ENCODE measurements around the gene RELL2. TPM values are rescaled to one million over a fixed set of nuclear protein-coding genes. Genes with fewer than 3 reads are reported as not detected.

The RELL2 gene
- total and polyA plus RNA-seq, 10 donors: 8.7 to 26.2 (median 12.3) TPM

DNA sequence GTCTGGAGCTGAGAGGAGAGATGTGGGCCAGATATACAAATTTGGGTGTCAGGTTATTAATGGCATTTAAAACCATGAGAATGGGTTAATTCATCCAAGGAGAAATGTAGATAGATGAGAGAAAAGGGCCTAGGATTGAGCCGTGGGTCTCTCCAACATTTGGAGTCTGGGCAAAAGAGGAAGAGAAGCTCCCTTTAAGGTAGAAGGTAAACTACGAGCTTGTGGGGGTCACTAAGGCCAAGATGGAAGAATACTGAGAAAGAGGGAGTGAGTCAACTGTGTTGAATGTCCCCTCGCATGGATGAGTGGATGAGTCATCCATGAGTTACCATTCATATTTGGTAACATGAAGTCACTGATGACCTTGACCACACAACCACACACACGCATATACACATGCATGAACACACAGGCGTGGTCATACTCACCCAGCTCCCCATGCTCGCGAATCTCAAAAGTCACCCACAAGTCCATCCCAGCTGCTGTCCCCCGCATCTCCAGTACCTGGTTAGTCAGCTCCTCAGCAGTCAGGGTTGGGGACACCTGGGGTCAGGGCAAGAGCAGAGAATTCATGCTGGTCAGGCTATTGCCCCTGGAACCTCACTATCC is 21.2 kb downstream of the RELL2 start:
- peaks cover 0 to 87% (median 8%) of the 10 kb centered on the region in 6 donors for H3K36me3 ChIP-seq
- no peaks in the 10 kb centered on the region for H3K4me1 ChIP-seq
- 71 to 84% (median 75%) methylated on average over 8 of the region's 8 CpGs for WGBS, 5 donors
- TF ChIP-seq, protein P1, sequence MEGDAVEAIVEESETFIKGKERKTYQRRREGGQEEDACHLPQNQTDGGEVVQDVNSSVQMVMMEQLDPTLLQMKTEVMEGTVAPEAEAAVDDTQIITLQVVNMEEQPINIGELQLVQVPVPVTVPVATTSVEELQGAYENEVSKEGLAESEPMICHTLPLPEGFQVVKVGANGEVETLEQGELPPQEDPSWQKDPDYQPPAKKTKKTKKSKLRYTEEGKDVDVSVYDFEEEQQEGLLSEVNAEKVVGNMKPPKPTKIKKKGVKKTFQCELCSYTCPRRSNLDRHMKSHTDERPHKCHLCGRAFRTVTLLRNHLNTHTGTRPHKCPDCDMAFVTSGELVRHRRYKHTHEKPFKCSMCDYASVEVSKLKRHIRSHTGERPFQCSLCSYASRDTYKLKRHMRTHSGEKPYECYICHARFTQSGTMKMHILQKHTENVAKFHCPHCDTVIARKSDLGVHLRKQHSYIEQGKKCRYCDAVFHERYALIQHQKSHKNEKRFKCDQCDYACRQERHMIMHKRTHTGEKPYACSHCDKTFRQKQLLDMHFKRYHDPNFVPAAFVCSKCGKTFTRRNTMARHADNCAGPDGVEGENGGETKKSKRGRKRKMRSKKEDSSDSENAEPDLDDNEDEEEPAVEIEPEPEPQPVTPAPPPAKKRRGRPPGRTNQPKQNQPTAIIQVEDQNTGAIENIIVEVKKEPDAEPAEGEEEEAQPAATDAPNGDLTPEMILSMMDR (IDR thresholded peaks at IDR 0.05 in 8 of 11, conservative IDR thresholded peaks at IDR 0.05 in 3 of 11): no peak
- no peak for TF ChIP-seq POLR2A (IDR thresholded peaks at IDR 0.05)
- no peak for DNase-seq
- intact Hi-C loops (cut with DNase I; ENCODE audit: low total_unique reads): no loop called here
- H3K27ac ChIP-seq: no peak overlapping the region
- H3K4me3 ChIP-seq: no peak overlapping the region
- H3K27me3 ChIP-seq (replicated peaks in 1 of 7): no peaks in the 10 kb centered on the region
- H3K9me3 ChIP-seq: no peaks in the 10 kb centered on the region

DNA sequence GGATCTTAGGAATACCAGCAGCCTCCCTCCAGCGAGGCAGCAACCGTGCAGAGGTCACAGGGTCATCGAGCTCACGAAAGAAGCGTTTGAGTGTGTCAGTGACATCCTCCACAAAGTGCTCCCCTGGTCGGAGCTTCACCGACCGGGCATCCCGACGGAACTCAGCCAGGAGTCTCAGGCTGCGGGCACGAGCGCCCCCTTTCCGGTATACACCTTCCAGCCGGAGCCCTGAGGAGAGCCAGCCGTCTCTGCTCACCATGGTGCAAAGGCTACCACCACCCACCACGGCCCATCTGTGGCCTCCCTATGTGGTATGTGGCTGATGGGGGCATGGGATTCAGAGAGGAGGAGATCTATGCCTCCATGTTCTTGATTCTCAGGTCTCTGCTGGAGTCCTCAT is 25.2 kb downstream of the RELL2 start:
- Histone ChIP-seq H3K9me3 (no peaks in the 10 kb centered on the region), H3K27me3 (replicated peaks in 1 of 7) (no peaks in the 10 kb centered on the region), H3K27ac (no peak overlapping the region), H3K4me3 (no peak overlapping the region), H3K36me3 (peaks cover 0 to 78% (median 2%) of the 10 kb centered on the region in 6 donors), H3K4me1 (peaks cover 5 to 9% (median 7%) of the 10 kb centered on the region in 6 donors)
- WGBS, 5 donors: 88 to 96% (median 88%) methylated on average over 14 to 17 of the region's 17 CpGs
- no peak for DNase-seq
- TF ChIP-seq POLR2A (IDR thresholded peaks at IDR 0.05) (no peak), POLR2AphosphoS5 (IDR thresholded peaks at IDR 0.05) (no peak)
- TF ChIP-seq, protein P1 (IDR thresholded peaks at IDR 0.05 in 8 of 11, conservative IDR thresholded peaks at IDR 0.05 in 3 of 11): no peak
- intact Hi-C loops (cut with DNase I; ENCODE audit: low total_unique reads): no loop called here

DNA sequence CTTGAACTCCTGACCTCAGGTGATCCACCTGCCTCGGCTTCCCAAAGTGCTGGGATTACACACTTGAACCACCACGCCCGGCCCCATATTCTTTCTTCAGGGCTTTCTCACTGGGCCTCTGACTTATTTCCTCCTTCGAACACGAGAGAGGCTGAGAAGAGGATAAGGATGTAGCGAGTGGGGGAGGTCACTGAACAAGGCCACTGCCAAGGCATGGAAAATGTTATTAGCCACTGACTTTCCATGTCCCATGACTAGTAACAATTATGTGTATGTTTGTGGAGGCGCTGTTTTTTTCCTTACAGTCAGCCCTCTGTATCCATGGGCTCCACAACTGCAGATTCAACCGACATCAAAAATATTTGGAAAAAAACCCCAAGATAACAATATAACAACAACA is 26.7 kb downstream of the RELL2 start:
- no peak overlapping the region for H3K4me3 ChIP-seq
- intact Hi-C loops (cut with DNase I; ENCODE audit: low total_unique reads): no loop called here
- peaks cover 0 to 68% (median 2%) of the 10 kb centered on the region in 6 donors for H3K36me3 ChIP-seq
- no peak overlapping the region for H3K27ac ChIP-seq
- DNase-seq: peak; percentile 14
- TF ChIP-seq POLR2AphosphoS5 (IDR thresholded peaks at IDR 0.05) (no peak), POLR2A (IDR thresholded peaks at IDR 0.05) (no peak)
- TF ChIP-seq, protein P1 (IDR thresholded peaks at IDR 0.05 in 8 of 11, conservative IDR thresholded peaks at IDR 0.05 in 3 of 11): no peak
- H3K9me3 ChIP-seq: no peaks in the 10 kb centered on the region
- peaks cover 5 to 9% (median 7%) of the 10 kb centered on the region in 6 donors for H3K4me1 ChIP-seq
- H3K27me3 ChIP-seq (replicated peaks in 1 of 7): no peaks in the 10 kb centered on the region
- 74 to 88% (median 87%) methylated on average over 8 of the region's 8 CpGs for WGBS, 5 donors

DNA sequence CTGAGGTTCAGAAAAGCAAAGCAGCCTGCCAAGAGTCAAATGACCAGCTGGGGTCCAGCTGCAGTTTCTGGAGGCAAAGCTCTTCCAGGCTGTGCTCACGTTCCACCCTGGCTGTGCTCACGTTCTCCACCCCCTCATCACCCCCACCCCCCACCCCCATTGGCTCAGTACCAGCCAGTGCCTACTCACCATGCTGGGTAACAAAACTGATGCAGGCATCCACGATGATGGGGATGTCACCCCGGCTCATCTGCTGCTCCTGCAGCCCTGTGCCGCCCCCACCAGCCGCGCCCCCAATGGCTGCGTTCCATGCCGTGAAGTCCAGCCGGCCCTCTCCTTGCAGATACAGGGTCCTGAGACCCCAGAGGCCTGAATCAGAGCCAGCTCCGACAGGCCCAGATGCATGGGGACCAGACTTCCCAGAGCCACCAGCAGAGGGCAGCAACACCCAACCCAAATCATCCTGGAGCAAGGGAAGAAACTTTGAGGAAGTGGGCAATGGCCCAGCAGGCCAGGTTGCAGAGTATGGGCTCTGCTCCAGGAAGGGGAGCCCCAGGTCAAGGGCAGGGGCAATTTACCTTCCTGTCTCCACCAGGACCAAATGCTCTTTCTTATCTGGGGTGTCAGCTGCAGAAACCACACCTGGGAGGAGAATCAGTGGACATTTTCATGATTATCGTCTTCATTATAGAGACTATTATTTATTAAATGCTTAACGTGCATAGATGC is 28.1 kb downstream of the RELL2 start:
- peaks cover 5 to 9% (median 7%) of the 10 kb centered on the region in 6 donors for H3K4me1 ChIP-seq
- peak overlapping the region in 1 of 8 donors; percentile 48 for H3K27ac ChIP-seq
- intact Hi-C loops (cut with DNase I; ENCODE audit: low total_unique reads): no loop called here
- TF ChIP-seq, protein P1 (IDR thresholded peaks at IDR 0.05 in 8 of 11, conservative IDR thresholded peaks at IDR 0.05 in 3 of 11): peak; percentile 86 to 95 (median 93)
- TF ChIP-seq POLR2AphosphoS5 (IDR thresholded peaks at IDR 0.05) (peak; percentile 37 to 68 (median 52)), POLR2A (IDR thresholded peaks at IDR 0.05) (no peak)
- WGBS, 5 donors: 26 to 47% (median 36%) methylated on average over 8 to 13 of the region's 13 CpGs
- H3K27me3 ChIP-seq (replicated peaks in 1 of 7): no peaks in the 10 kb centered on the region
- H3K36me3 ChIP-seq: peaks cover 0 to 68% (median 2%) of the 10 kb centered on the region in 6 donors
- peak; percentile 93 for DNase-seq
- H3K4me3 ChIP-seq: no peak overlapping the region
- no peaks in the 10 kb centered on the region for H3K9me3 ChIP-seq
